Uterus (tissue), 2 donors: ENCODE measurements around the gene HSPA1A.

Experiments used
- POLR2A ChIP-seq, 2 donors: fragments of 450-650 bp; IDR thresholded peaks; one replicate each; pipeline ENCODE4 v1.6.1; 2016; ENCODE audit warnings: antibody characterized with exemption in 2 of 2, mild to moderate bottlenecking in 1 of 2, moderate library complexity in 1 of 2
- TF ChIP-seq, protein P1 (sequence below), 4 experiments: fragments of 200-600 bp in 2 of 4; fragments of 450-650 bp in 2 of 4; sonication (generic) in 2 of 4; IDR thresholded peaks; one replicate each; pipeline ENCODE4 v1.5.1; 2016 to 2019; ENCODE audit warnings: antibody characterized with exemption in 4 of 4, mild to moderate bottlenecking in 2 of 4, moderate library complexity in 1 of 4

DNA sequence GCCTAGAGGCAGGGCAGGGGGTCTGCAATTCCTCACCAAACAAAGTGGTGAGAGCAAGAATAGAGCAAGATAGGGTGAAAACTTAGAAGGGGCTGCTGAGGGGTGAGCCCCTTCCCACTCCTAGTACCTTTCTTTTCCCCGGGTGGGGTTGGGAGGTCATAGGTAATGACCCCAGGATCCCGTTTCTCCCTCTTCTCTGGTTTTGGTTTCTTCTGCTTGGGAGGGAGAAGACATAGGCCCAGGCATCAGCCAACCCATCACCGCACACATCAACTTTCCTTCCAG is 23.3 kb upstream of the HSPA1A start:
- TF ChIP-seq, protein P1, sequence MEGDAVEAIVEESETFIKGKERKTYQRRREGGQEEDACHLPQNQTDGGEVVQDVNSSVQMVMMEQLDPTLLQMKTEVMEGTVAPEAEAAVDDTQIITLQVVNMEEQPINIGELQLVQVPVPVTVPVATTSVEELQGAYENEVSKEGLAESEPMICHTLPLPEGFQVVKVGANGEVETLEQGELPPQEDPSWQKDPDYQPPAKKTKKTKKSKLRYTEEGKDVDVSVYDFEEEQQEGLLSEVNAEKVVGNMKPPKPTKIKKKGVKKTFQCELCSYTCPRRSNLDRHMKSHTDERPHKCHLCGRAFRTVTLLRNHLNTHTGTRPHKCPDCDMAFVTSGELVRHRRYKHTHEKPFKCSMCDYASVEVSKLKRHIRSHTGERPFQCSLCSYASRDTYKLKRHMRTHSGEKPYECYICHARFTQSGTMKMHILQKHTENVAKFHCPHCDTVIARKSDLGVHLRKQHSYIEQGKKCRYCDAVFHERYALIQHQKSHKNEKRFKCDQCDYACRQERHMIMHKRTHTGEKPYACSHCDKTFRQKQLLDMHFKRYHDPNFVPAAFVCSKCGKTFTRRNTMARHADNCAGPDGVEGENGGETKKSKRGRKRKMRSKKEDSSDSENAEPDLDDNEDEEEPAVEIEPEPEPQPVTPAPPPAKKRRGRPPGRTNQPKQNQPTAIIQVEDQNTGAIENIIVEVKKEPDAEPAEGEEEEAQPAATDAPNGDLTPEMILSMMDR (IDR thresholded peaks at IDR 0.05), result no peak
- TF ChIP-seq POLR2A (IDR thresholded peaks at IDR 0.05), result no peak
